Measurements from ENCODE around the gene GKN1. TPM values are rescaled to one million over a fixed set of nuclear protein-coding genes. Genes with fewer than 3 reads are reported as not detected.
A peak's percentile ranks its signal among the peaks of the same experiment; 100 is the strongest.

The GKN1 gene
- total and polyA plus RNA-seq, 2 of the 8 experiments (the other 6 are each of a cell fraction or from before 2014, with no cell fraction given): not detected

- TF ChIP-seq HDAC2 (IDR thresholded peaks at IDR 0.05; ENCODE audit: borderline replicate concordance in 1 of 2, low read depth in 2 of 2, low read length in 2 of 2) (peak in 1 of 2 experiments; percentile 27; a peak in 1 of 4 replicates), SUZ12 (IDR thresholded peaks at IDR 0.05; ENCODE audit: low read length) (0 out of 2 replicates have a peak, but pooled peaks have one; percentile 39), CBX8 (IDR thresholded peaks at IDR 0.05; ENCODE audit: borderline replicate concordance, low read depth, low read length) (no peak), BCL11A (IDR thresholded peaks at IDR 0.05; ENCODE audit: low read depth in 2 of 2, low read length in 2 of 2) (no peak), SRF (IDR thresholded peaks at IDR 0.05; ENCODE audit: low read depth, low read length) (no peak), TAF1 (IDR thresholded peaks at IDR 0.05; ENCODE audit: low read depth, low read length) (peak; percentile 58; the same call in 1 of the 2 replicates), SIX5 (IDR thresholded peaks at IDR 0.05; ENCODE audit: low read depth, low read length) (peak; percentile 19; the same call in 1 of the 2 replicates), GABPA (IDR thresholded peaks at IDR 0.05; ENCODE audit: borderline replicate concordance, insufficient read depth, low read length) (peak; percentile 46; the same call in 1 of the 2 replicates), YY1 (IDR thresholded peaks at IDR 0.05; ENCODE audit: low read depth, low read length) (0 out of 2 replicates have a peak, but pooled peaks have one; percentile 4)
These were observed 38.9 kb downstream of the GKN1 start, which contains the start of gene ANTXR1 (continued) for GRCh38 chr2:69013142-69013839.
